CMK (cell line): ENCODE results near the gene HINFP.

Experiments
- DNase-seq: peaks from one replicate; pipeline ENCODE4 v3.0.0-alpha.2; 2010; ENCODE audit warnings: low read depth

The HINFP gene, protein sequence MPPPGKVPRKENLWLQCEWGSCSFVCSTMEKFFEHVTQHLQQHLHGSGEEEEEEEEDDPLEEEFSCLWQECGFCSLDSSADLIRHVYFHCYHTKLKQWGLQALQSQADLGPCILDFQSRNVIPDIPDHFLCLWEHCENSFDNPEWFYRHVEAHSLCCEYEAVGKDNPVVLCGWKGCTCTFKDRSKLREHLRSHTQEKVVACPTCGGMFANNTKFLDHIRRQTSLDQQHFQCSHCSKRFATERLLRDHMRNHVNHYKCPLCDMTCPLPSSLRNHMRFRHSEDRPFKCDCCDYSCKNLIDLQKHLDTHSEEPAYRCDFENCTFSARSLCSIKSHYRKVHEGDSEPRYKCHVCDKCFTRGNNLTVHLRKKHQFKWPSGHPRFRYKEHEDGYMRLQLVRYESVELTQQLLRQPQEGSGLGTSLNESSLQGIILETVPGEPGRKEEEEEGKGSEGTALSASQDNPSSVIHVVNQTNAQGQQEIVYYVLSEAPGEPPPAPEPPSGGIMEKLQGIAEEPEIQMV

DNA sequence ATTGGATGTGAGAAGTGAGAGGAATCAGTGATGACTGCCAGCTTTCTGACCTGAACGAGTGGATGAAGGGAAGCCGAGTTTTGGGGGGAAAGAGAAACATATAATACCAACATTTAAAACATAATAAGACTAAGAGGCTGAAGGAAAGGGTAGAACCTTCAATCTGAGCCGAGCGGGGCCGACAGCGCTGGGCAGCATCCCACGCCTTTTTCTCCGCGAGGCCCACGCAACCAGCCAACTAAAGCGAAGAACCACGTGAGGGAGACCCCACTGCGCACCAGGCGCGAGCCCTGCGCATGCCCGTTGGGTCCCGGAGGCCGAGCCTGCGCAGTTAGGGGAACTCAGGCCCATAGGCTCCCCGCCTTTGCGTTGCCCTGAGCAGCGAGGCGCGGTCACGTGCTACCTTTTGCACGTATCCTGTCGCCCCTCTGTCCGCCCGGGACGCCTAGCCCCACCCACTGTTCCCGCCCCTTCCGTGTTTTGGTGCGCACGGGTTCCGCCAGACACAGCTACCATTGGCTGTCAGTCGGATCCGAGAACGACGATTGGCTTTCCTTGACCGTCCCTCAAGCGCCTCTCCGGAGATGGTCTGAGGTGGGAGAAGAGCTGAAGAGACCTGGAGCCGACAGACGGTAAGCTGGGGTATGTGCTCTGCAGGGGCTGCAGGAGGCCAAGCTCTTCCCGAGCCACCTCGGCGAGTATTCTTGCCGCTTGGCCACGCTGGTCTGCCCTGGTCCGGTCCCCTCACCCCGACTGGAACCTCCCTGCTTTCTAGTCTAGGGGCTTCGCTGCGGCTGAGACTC, at the start of gene HINFP:
Gene HINFP, plus strand, starts transcription at position 573 of the 803 bp plus-strand sequence. CDS start 5,365 bp downstream, outside the sequence.
- DNase-seq, result peak; percentile 99

DNA sequence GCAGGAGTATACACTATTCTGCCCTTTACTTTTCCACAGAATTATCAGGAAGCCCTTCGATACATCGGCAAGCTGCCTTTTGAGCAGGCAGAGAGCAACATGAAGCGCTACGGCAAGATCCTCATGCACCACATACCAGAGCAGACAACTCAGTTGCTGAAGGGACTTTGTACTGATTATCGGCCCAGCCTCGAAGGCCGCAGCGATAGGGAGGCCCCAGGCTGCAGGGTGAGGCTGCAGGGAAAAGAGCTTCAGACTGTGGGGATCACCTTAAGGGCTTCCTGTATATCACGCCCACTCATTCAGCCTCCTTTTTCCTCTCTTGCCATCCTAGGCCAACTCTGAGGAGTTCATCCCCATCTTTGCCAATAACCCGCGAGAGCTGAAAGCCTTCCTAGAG, 43.5 kb upstream of the HINFP start:
- DNase-seq, result no peak

DNA sequence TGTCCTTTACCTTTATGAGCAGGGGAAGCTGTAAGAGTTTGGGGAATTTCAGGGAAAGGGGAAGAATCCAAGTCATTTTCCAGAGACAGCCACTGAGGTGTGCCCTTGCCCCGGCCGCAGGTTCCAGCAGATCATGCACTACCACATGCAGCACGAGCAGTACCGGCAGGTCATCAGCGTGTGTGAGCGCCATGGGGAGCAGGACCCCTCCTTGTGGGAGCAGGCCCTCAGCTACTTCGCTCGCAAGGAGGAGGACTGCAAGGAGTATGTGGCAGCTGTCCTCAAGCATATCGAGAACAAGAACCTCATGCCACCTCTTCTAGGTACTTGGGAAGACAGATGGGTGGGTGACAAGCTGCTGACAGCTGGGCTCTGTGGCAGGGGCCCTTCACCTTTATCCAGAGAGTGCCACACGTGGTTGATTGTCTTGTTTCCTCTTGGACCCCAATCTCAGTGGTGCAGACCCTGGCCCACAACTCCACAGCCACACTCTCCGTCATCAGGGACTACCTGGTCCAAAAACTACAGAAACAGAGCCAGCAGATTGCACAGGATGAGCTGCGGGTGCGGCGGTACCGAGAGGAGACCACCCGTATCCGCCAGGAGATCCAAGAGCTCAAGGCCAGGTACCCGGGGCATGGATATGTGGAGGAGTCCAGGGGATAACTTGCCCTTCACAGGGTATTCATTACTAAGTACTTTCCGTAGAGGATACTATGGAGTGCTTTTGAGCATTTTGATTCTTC, 42.5 kb upstream of the HINFP start:
- DNase-seq, result no peak

DNA sequence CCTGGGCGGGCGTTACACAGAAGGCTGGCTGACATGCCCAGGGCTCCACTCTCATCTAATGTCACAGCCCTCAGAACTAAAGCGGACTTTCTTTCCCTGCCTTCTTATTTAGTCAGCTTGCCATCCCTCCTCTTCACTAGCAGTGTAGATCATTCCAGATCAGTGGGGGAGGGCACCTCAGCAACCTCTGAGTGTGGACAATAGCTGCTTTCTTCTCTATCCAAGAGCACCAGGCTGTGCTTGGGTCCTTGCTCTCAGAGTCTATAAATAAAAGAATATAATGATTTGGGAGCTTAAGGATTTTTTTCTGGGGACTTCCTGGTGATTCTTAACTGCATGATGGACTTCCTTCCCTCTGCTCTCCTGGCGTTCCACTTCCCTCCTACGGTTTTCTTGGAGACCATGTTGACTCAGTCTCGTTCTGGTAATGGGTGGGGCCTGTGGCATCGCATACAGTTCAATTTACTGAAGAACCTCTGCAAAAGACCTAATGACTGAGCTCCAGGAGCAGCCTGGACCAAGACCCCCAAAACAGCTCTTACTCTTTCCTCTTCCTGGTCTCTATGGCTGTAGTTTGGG, 39.6 kb upstream of the HINFP start:
- no peak for DNase-seq

DNA sequence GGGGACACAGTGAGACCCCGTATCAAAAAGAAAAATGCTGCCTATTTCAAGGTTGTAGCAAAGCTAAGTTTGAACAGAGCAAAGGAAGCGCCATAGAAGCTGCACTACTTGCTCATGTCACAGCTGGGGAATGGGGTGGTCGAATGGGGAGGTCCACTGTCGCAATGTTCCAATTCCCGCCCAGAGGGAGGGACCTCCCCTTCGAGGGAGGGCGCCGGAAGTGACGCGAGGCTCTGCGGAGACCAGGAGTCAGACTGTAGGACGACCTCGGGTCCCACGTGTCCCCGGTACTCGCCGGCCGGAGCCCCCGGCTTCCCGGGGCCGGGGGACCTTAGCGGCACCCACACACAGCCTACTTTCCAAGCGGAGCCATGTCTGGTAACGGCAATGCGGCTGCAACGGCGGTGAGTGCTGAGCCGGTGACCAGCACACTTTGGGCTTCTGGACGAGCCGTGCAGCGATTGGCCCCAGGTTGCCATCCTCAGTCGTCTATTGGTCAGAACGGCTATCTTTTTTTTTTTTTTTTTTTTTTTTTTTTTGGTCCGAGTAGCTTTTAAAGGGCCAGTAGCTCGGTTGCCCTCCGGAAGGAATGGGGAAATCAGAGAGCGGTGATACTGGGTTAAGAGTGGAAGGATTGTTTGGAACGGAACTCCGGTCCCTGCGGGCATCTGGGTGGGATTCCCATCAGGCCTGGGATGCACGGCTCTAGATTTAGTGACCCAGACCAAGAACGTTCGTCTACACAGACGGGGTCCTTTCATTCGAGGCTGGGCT, 36.5 kb upstream of the HINFP start, which contains the start of gene HMBS:
Gene HMBS, plus strand, starts transcription at position 219 of the 774 bp plus-strand sequence. Its CDS starts 153 bp downstream, at position 372.
- peak; percentile 92 for DNase-seq

DNA sequence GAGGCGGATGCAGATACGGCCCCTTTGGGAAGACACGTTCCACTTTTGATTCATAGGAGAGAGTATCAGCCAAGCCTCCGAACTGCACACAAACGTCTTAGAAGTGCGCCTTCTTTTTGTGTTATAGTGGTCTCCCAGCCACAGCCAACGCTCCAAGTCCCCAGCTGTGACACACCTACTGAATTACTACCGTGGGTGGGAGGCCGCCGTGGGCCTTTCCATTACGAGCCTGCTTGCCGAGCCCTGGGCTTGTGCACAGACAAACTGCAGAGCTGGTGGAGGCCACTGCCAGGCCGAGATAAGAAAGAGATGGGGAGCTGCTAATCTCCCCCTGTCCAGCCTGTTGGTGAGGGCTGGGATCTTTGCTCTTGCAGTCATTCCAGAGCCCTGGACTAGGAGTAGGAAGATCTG, 35.9 kb upstream of the HINFP start:
- DNase-seq, result no peak

DNA sequence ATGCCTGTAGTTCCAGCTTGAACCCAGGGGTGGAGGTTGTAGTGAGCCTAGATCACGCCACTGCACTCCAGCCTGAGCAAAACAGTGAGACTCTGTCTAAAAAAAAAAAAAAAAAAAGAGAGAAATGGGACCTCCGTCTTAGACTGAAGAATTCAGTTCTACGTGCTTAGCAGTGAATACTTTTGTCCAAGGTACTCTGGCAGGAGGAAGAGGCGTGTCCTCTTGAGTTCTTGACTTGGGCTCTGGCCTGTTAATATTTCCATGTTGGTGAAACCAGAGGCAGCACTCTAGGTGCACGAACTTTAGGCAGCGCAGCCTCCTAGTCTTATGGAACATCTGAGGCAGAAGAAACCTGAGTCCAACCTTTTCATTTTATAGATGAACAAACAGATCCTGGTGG, 34.3 kb upstream of the HINFP start:
- no peak for DNase-seq

DNA sequence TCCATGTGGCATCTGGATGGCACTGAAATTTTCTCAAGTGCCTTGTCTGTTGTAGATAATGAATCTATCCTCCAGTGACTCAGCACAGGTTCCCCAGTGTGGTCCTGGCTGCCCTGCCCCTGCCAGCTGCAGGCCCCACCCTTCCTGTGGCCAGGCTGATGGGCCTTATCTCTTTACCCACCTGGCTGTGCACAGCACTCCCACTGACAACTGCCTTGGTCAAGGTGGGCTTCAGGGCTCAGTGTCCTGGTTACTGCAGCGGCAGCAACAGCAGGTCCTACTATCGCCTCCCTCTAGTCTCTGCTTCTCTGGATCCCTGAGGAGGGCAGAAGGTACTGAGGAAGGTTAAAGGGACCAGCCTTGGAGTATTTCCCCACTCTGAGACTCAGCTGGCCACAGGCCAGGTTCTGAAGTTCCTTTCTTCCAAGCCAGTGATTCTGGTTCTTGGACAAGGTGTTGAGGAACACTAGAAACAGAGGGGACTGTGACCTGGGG, 33.6 kb upstream of the HINFP start:
- DNase-seq, result peak; percentile 98

DNA sequence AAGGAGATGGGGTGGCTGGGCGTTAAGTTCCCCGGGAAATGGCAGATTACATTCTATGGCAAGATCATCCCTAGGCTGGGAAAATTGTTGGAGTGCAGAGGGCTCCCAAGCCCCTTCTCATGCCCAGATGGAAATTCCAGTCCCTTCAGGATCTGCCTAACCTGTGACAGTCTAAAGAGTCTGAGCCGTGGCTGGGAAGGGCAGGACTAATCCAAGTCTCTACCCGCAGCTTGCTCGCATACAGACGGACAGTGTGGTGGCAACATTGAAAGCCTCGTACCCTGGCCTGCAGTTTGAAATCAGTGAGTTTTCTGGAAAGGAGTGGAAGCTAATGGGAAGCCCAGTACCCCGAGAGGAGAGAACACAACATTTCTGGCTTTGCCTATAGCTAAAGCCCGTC, 33.0 kb upstream of the HINFP start:
- no peak for DNase-seq

DNA sequence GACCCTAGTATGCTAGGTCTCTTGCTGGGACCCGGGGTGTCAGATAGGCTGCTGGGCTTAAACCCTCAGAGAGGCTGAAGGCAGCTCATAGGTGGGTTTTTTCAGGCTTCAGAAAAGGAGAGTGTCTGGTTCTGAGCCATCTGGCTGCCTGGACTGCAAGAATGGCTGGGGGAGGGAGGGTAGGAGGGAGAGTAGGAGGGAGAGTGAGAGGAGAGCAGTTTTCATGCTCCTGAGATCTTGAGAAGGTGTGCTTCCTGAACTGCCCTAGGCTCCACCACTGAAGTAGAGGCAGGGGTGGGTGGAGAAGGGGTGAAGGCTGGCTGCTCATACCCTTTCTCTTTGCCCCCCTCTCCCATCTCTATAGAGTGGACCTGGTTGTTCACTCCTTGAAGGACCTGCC, 32.1 kb upstream of the HINFP start:
- DNase-seq, result no peak

DNA sequence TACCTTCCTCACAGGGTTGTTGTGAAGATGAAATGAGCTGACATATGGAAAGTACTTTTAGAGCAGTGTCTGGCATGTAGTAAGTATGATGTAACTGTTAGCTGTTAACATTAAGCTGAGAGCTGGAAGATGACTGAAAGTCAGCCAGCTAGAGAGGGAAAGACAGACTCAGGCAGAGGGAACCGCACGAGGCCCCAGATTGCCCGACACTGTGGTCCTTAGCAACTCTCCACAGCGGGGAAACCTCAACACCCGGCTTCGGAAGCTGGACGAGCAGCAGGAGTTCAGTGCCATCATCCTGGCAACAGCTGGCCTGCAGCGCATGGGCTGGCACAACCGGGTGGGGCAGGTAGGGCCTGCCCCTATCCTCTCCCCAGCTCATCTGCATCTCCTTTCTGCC, 30.2 kb upstream of the HINFP start:
- no peak for DNase-seq

DNA sequence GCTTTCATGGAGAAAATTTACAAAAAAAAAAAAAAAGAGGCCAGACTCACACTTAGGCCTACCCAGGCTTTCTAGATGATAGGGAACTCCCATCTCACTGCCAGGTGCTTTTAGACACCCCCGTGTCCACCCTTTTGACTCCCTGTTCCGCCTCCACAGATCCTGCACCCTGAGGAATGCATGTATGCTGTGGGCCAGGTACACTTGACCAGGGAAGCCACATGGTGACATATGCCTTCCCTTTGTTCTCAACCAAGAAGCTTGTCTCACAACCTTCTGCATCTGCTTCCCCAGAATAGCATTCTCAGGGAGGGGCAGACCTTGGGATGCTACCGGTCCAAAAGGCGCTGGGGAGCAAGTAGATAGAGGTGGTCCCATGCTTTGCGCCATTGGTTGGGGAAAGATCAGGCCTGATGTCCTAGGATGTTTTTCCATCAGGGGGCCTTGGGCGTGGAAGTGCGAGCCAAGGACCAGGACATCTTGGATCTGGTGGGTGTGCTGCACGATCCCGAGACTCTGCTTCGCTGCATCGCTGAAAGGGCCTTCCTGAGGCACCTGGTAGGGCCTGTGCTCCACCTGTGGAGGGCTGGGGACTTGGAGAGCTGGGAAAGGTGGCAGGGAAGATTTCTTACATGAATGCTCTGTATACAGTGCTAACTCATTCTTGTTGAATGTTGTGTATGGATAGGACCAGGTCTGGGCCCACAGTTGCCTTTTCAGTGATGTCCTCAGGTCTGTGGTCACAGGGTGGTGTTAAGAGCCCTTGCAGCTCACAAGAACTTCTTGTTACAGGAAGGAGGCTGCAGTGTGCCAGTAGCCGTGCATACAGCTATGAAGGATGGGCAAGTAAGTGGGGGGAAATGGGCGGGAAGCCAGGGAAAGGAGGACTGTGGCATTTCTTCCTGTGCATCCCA, 29.2 kb upstream of the HINFP start:
- DNase-seq, result no peak

DNA sequence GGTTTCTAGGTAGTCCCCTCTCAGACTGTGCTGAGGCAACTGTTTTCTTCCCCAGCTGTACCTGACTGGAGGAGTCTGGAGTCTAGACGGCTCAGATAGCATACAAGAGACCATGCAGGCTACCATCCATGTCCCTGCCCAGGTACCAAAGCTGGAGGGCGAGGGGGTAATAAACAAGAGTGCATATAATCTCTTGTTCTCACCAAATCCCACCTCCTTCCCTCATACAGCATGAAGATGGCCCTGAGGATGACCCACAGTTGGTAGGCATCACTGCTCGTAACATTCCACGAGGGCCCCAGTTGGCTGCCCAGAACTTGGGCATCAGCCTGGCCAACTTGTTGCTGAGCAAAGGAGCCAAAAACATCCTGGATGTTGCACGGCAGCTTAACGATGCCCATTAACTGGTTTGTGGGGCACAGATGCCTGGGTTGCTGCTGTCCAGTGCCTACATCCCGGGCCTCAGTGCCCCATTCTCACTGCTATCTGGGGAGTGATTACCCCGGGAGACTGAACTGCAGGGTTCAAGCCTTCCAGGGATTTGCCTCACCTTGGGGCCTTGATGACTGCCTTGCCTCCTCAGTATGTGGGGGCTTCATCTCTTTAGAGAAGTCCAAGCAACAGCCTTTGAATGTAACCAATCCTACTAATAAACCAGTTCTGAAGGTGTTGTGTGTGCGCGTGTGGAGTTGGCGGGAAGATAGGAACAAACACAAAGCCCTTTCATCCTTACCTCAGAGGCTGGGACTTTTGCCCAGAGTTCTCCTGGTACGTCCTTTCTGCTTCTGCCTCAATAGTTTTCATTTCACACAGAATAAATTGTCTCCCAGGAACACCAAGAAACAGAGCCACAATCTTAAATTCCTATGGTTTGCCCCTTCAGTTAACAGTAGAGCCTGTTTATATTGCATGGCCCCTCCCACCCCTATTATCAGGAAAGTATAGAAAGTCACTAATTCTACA, 28.2 kb upstream of the HINFP start:
- DNase-seq, result no peak

DNA sequence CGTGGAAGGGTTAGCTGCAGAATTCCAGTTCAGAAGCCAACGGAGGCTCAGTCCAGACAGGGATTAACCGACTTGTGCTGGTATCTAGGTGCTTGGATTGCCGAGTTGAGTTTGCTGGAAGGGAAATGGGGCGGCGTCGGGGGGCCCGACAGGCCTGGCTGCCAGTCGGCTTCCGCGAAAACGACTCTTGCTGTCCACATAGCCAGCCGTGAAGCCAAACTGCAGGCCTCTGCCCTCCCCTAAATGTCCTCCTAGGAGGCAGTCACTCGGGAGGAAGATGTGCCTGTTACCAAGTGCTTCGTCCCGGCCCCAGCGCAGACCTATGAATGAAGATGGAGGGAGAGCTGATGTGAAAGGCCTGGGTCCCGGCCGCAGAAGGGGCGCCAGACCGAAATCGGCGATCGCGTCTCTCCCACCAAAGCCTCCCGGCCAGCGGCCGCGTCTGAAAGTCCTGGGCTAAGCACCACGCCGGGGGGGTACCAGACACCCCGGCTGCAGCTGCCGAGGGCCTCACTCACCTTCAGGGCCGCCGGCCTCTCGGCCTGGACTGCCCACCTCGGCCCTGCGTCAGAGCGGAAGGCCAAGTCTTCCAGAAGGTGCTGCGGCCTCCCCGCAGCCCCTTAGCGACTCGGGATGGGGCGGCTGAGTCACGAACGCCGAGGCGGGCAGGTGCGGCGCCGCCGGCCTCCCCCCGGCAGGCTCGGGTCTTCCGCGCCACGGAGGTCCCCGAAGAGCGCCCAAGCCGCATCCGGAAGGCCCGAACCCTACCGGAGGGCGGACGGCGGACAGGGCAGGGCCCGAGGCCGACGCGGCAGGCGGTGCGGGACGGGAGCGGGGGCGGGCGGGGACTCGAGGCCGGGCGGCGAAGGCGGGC, 27.2 kb upstream of the HINFP start:
- DNase-seq, result no peak

DNA sequence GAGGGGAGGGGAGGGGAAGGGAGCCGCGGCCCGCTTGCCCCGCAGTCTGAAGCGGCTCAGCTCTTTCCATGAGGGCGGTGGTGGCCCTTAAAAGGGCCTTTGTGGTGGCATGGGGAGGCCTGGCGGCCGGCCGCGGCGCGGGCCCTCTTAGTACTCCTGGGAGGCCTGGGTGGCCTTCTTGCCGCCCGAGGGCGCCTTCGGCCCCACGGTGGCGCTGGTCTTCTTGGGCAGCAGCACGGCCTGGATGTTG, 26.6 kb upstream of the HINFP start:
- DNase-seq, result no peak

DNA sequence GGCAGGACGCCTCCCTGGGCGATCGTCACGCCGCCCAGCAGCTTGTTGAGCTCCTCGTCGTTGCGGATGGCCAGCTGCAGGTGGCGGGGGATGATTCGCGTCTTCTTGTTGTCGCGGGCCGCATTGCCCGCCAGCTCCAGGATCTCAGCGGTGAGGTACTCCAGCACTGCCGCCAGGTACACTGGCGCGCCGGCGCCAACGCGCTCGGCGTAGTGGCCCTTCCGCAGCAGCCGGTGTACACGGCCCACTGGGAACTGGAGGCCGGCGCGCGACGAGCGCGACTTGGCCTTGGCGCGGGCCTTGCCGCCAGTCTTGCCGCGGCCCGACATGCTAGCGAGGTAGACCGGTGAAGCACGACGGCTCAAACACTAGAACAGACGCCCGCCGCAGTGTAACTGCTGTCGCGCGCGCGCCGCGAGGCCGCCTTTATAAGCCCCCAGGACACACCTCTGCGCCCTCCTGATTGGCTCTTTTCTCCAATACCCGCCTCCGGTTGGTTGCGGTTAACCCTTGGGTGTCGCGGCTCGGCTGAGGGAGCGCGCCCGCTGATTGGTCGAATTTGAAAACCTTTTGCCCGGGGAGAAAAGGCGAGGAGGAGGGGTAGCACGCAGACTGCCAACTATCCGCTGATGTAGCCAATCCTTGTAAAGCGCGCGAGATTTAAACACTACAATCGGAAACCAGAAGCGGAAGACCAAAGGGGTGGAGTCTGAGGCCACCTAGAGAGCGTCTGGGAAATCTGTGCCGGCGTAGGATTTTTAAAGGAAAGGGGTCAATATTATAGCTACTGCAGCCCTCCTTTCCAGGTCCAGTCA, 26.1 kb upstream of the HINFP start:
- peak; percentile 99 for DNase-seq

DNA sequence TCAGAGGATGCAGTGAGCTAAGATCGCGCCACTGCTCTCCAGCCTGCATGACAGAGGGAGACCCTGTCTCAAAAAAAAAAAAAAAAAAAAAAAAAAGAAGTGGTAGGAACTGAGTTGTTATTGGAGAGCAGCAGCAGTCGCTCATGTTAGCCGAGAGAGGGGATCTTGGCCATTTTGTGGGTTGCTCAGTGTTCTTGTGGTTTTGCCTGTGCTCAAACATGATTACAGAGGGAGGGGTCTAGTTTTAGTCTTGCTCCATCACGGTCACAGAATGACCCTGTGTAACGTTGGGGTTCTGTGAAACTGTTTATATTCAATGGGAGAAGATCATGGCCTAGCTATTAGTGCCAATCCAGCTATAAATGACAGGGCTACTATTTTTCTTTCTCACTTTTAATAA, 21.7 kb upstream of the HINFP start:
- no peak for DNase-seq
